HG03520 (cell line): ENCODE measurements around the gene MAGI1.

Experiments used
- ATAC-seq: cut with Tn5 transposase; IDR thresholded peaks from one replicate; pipeline ENCODE4 v1.9.1; 2021; ENCODE audit warnings: mild to moderate bottlenecking, moderate library complexity; ENCODE audit not compliant: unreplicated experiment

The MAGI1 gene

DNA sequence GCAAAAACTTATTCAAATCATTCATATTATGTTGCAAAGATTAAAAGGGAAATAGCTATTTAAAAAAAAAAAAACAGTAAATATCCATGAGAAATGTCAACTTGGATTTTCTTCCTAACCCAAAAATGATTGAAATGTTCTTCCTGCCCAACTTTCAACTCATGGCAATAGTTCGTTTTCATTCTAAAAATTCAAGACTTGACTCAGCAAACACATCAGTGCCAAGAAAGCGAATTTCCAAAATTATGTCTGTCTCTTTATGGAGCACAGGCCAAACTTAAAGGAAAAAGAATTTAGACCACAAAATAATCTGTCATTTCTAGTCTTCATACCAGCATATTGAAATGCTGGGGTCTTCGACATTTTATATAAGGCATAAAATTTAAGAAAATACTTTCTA lies 63.7 kb downstream of the MAGI1 start:
- ATAC-seq: no peak

DNA sequence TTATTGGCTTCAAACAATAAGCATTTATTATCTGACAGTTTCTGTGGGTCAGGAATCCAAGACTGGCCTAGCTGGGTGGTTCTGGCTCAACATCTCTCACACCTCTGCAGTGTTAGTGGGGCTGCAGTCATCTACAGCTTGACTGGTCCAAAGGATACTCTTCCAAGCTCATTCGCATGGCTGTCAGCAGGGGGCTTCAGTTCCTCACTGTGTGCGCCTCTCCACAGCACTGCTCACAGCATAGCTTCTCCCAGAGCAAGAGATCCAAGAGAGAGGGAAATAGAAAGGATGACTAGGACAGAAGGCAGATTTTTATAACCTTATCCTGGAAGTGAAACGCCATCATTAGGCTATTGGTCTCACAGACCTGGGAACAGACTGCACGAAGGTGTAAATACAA lies 64.2 kb downstream of the MAGI1 start:
- ATAC-seq: no peak

DNA sequence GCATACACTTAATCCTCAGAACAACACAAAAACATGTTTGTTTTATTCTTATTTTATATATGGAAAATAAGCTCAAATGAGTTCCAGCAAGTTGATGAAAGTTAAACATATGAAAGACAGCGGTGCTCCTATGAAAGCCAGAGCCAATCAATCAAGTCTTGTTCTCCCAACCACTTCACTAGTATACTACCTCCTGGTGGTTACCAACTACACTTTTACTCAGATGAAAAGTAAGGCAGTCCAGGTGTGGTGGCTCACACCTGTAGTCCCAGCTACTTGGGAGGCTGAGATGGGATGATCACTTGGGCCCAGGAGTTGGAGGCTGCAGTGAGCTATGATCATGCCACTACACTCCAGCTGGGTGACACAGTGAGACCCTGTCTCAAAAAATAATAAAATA lies 66.0 kb downstream of the MAGI1 start:
- no peak for ATAC-seq

DNA sequence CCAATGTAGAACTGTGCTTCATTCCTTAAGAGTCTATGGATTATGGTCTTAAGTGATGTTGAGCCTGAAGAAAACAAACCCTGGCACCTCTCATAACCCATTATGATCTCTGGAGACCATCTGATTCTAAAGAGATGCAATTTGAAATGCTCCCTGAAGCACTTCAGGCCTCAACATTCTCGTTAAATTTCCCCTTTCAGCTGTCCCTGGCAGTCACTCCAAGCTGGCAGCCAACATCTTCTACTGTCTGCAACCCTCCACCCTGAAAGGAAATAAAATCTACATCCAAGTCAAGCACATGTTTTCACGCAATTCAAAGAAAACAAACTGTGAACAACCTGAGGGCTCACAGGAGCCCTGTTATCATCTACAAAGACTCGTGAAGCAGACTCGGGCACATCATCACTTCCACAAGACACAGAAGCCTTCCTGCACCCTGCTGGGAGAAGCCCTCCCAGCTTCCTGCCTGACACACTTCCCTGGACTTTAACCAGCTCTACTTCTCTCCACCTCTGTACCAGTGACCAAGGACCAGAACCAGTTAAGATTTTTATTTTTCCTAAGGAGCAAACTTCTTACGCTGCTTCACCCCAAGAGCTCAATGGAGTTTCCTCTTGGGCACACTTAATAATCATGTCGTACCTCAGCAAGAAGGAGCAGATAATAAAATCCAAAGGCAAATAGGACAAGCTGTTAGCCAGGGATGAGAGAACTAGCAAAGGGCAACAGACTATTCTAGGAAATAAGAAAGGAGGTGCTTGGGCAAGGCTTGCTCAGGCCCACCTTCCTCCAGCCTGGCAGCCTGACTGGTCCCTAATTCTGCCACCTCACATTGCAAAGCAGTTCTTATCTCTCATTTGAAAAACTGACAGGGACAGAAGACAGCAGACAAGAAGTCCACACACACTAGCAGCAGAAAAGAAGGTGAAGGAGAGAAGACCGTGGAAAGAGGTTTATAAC lies 67.1 kb downstream of the MAGI1 start:
- ATAC-seq: no peak

DNA sequence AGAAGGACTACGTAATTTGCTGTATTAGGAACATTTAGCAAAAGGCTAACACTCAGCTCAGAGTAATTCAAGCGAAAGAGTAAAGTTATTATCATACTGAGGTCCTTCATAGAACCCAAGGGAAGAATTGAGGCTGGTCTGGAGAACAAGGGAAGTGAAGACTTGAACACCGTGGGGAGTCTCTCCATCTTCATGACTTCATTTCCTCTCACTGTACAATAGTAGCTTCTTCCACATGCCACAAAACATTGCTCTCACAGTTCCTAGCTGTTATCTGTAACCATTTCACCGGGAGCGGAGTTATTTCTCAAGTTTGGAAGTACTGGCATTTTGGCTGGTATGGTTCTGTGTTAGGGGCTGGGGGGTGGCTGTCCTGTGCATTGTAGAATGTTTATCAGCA lies 69.7 kb downstream of the MAGI1 start:
- no peak for ATAC-seq

DNA sequence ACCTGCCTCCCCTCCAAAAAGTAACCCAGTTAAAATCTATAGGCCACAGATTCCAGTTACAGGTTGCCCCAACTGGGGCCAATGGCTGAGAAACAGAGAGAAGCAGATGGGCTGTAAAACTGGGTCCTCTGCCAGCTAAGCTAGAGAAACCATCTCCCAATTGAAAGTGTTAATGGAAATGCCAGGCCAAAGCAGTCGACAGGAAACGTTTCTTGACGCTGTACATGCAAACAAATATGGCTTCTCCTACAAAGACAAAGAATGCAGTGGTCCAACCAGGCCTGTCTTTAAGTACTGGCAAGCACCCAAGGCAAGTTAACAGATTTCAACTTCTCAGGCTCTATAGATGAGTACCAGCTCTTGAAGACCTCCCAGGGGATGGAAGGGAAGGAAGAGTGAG lies 71.3 kb downstream of the MAGI1 start:
- ATAC-seq: no peak

DNA sequence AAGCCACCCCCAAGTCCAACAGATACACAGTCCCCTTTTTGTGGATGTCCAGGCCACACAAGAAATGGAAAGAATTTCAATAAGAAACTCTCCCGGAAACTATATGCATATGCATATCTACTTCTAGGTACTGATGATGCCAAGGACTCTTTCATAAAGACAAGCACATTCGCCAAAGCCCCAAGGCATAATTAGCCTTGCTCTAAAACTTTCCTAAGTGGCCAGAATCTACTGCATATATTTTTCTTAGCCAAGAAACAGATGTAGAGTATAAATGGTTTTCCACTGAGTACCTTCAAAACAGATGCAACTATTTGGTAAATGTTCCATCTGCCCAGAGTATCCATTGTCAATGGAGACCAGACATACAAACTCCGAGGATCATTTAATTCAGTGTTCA lies 73.9 kb downstream of the MAGI1 start:
- ATAC-seq: no peak

DNA sequence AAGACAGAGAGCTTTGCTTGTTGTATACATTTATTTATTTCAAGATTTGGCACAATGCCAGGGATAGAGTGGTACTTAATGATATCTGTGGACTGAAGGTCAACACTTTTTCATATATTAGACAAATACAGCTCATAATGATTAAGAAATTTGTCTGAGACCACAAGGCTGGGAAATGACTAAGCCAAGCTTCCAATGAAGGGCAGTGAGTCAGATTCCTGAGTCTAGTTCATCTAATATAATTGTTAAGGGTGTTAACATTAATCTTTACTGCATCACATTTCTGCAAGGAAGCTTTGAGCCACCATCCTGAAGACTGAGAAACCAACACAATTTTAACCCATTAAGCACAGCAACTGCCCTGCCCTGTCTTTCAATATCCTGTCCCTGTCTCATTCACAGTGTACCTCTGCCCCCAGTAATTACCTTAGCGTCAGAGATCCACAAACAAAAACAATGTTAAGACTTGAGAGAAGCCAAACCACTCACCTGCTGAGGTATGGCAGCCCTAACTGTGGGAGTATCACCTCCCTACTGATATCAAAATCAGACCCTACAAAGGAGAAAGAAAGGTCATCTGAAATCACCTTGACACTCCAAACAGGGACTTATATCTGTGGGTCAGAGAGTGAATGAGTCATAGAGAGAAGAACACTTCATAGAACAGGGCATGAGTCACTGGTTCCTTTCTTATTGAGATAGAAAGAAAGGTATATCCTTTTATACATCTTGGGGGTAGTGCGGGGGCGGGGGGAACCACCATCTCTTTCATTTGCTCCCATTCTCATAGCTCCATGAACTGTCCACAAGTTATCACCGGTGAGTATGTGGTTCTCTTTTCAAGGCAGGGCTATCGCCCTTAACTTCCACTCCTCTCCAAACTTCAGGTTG lies 74.7 kb downstream of the MAGI1 start:
- ATAC-seq: peak; percentile 97

DNA sequence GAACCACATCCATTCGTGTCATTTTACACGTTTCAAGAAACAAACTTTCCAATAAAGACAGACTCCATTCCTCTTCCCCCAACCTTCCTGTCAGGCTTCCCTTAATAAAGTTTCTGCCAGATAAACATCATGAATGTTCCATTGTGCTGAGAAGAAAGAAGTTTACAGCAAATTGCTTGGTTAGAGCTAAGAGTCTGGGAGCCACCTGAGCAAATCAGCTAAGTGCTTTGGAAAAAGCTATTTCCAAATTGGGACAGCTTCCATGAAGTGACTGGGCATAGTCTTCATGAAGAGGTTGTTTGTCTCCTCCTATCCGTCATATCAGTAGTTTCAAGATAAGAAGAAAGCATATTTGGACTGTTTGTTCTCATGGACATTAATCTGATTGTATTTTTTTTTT lies 77.0 kb downstream of the MAGI1 start:
- ATAC-seq: no peak

DNA sequence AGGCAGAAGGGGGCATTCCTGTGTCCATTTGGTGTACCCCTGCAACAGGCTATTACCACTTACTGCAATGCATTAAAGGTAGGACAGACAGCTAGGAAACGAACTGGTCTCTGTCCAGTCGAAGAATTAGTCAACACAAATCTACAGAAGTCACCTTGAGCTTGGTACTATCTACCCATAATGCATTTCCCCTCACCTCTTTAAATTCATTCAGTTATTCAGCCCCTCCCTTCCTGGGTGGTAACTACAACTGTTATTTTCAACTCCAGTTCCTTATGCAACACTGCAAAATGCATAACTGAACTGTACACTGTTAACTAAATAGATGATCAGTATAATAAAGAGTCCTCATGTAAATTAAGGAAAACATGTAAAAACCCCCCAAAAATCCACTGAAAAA lies 77.6 kb downstream of the MAGI1 start:
- ATAC-seq: no peak

DNA sequence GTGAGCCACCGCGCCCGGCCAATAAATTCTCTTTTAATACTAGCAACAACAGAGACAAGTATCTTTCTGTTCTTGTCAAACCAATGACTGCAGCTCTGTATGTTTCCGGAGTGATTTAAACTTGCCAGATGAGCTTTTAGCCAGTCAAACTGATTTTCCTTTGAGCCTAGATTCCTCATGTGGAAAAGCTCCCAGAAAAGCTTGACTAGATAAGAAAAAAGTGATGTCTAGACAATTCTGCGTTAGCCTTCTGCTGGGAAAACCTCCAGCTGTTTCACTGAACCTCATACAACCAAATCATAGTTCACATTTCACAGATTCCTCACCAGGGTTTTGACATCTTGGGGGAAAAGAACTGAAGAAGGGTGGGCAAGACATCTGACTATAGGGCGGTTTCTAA lies 78.6 kb downstream of the MAGI1 start:
- ATAC-seq: no peak

DNA sequence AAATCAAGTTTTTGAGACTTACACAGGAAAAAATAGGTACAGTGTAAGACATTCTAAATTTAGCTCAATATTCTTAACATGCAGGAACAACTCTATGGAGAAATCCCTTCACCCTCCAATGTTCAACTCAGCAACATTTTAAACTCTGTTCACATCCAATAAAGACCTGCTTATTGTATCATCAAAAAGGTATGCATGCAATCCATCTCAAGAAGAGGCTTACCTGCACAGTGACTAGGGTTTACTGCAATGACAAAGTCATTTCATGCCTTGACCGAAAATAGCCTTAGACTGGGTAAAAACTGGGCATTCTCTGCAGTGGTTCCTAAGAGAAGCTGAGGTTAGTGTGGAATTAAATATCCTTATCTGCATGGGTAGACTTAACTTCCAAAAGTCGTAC lies 80.5 kb downstream of the MAGI1 start:
- no peak for ATAC-seq

DNA sequence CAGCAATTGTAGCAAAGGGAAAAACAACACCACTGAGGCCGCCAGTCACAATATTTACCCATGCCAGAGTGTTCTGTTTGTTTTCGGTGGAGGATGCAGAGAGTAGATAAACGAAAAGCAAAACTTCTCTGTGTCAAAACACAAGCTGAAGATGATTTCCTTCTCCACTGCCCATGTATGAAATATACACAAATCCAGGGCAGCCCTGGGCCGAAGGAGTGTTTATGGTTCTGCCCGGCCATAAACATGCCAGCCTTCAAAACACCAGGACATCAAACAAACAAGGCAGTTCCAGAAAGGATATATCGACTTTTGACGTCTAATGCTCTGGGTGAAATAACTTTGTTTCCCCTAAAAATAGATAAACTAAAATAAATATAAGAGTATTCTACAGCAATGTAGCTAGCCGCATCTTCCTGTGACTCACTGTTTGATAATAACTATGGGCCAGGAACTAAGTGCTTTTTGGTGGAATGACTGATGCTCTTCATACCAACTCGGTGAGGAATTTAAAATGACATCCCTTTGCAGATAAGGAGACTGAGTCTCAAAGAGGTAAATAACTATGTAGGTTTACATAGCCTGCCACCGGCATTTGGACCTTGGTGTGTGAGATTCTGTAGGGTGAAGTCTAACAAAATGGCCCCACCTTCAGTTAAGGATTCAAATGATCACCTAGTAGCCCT lies 82.8 kb downstream of the MAGI1 start:
- ATAC-seq: no peak

DNA sequence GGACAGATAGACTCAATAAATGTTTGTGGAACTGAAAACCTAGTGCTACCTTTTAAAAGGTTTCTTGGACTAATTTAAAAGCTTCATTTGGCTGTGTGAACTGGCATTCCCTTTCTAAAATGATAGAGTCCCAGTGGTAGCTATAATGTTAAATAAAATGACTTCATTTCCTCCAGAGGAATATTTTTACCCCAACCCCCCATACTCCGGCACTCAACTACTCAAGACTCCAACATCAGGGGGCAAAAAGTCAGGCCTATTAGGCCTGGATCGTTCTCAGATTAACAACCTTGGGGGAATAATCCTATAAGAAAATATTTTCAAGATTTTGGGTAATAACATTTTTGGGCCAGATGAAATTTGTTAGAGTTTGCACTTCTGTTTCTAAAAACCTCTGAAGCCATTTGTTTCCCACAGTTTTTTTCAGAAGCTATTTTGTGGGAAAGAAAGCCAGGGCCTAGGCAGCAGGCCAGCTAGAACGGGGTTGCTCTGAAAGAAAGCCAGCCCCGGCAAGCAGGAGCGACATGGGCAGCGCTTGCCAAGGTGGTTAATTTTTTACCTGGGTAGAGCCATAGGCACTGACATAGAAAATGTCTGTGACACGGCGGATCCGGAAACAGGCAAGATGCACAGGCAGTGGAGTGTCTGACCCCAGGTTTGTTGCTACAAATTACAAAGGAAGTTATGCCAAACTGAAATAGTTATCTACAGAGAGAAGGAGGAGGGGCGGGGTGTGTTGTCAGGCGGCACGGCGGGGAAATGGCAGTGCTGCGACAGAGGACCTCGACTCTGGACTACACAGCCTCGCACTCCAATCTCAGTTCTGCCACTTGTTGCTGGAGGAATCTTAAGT lies 84.6 kb downstream of the MAGI1 start:
- ATAC-seq: no peak

DNA sequence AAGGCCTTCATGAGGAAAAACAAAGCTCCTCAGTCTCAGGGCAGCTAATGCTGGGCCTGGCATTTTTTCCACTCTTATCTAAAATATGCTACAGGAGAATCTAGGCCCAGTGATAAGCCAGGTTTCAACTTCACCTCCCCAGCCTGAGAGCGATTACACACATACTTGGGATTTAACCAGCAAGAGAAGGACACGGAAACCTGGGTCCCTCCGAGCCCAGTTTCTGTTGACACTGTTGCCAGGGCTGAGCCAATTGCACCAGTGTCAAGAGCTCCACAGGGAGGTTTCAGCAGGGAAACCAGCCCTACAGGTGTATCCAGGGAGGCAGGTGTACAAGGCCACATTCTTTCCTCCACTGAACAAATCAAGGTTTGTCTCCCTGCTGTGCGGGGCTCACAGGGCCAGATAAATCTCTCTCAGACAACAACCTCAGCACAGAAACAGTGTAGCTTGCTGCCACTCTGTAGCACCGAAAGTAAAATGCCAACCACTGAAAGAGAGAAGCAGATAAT lies 85.4 kb downstream of the MAGI1 start:
- no peak for ATAC-seq

DNA sequence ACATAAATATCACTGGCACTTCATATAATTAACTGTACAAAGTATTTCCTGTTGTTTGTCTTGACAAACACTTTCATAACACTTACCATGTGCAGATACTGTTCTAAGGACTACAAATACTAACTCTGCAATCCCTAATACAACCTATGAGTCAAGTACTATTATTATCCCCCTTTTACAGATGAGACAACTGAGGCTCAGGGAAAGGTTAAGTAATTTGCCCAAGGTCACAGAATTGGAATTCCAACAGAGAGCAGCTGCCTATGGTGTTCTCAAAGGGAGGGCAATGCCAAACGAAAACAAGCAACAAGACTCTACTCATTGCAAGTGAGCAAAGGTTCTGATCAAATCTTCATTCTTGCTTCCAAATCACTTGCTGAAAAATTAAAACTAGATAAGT lies 85.9 kb downstream of the MAGI1 start:
- no peak for ATAC-seq

DNA sequence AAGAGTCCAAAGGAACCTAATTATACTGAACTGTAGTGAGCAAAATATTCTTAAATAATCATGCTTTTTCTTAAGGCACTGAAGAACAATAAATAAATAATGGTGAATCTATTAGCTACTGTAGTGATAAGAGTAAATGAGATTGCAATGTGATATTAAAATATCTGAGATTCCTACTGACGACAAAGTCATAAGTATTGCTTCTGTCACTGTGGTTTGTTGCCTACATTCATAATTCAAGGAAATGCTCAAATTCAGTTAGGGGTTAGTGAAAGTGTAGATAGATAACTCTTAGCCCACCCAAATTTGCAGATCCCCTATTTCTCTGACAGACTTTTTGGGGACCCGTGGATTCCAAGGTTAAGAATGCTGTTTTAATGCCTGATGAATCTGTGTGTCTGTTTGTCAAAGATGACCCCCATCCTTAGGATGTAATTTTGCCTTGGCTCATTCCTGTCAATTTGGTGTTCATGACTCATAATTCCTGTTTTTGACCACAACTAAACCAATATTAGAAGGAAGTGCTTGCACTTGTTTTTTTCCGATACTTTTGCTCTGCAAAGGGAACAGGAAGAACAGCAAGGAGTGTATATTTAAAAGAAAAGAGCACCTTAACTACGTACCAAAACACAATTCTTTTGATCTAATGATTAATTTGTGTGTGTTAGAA lies 86.7 kb downstream of the MAGI1 start:
- no peak for ATAC-seq

DNA sequence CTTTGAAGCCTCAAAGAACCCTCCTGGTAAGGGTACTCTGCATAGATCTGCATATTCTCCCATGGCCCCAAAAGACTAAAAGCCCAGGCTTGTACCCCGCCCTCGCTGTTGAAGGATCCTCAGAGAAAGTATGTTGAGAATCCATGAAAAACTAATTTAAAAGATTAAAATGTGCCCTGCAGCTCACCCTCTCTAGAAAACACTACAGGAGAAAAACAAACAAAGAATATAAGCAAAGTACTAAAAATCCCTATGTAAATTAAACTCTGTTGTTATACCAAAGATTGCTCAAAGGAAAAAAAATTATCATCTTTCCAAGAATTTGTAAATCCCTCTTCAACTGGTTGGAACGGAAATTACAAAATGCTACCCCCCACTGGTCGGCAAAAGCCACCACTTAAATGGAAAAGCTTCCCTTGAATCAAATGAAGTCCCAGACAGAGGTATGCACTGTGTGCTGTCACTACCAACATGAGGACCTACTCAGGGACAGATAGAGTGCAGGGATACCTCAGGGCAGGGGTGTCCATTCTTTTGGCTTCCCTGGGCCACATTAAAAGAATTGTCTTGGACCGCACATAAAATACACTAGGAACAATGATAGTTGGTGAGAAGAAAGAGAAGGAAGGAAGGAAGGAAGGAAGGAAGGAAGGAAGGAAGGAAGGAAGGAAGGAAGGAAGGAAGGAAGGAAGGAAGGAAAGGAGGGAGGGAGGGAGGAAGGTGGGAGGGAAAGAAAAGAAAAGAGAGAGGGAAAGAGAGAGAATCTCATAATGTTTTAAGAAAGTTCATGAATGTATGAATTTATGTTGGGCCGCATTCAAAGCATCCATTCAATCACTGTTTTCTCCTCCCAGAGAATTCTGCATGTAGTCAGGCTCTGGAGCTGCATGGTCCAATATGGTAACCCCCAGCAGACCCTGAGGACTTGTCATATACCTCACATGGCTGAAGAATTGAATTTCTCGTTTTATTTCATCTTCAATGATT lies 88.1 kb downstream of the MAGI1 start:
- no peak for ATAC-seq
